Heart right ventricle (tissue), 16 donors: ENCODE measurements around the gene STARD5. TPM values are rescaled to one million over a fixed set of nuclear protein-coding genes. Genes with fewer than 3 reads are reported as not detected.

Experiments used
- ATAC-seq, 8 donors: fragments of 200-7000 bp; cut with Tn5 transposase; one replicate each; pipeline ENCODE4 v1.9.1; 2020; ENCODE audit warnings: mild to moderate bottlenecking in 8 of 8, moderate library complexity in 8 of 8, moderate number of reproducible peaks in 1 of 8
- DNase-seq, 2 donors: peaks; one replicate each; pipeline ENCODE4 v3.0.0-alpha.2; 2020
- H3K27ac ChIP-seq, 10 donors: fragments of 200-600 bp; sonication (generic) in 2 of 10; one replicate each; pipeline versions ENCODE4 v1.5.0 to v1.8.0; 2020 to 2022; ENCODE audit warnings: mild to moderate bottlenecking in 3 of 10
- H3K27me3 ChIP-seq, 7 donors: fragments of 200-600 bp; one replicate each; pipeline ENCODE4 v1.8.0; 2021 to 2022; ENCODE audit warnings: mild to moderate bottlenecking in 2 of 7
- H3K36me3 ChIP-seq, 9 donors: fragments of 200-600 bp; sonication (generic) in 1 of 9; one replicate each; pipeline versions ENCODE4 v1.5.0 to v1.8.0; 2020 to 2022; ENCODE audit warnings: mild to moderate bottlenecking in 2 of 9
- H3K4me1 ChIP-seq, 9 donors: fragments of 200-600 bp; sonication (generic) in 1 of 9; one replicate each; pipeline versions ENCODE4 v1.5.0 to v1.8.0; 2020 to 2022; ENCODE audit warnings: mild to moderate bottlenecking in 4 of 9
- H3K4me3 ChIP-seq, 10 donors: fragments of 200-600 bp; sonication (generic) in 2 of 10; one replicate each; pipeline versions ENCODE4 v1.5.0 to v1.8.0; 2020 to 2022; ENCODE audit warnings: mild to moderate bottlenecking in 7 of 10, moderate library complexity in 2 of 10
- H3K9me3 ChIP-seq, 11 donors: fragments of 200-600 bp in 10 of 11; sonication (generic) in 2 of 11; one replicate each; pipeline versions ENCODE4 v1.5.0 to v1.8.0; 2013 to 2022; ENCODE audit warnings: mild to moderate bottlenecking in 2 of 11, control low read depth in 1 of 11, moderate library complexity in 1 of 11
- CTCF ChIP-seq, 9 donors: fragments of 200-600 bp; sonication (generic) in 2 of 9; IDR thresholded peaks; one replicate each; pipeline versions ENCODE4 v1.5.0 to v1.8.0; 2021 to 2022; ENCODE audit warnings: antibody characterized with exemption in 9 of 9, mild to moderate bottlenecking in 5 of 9, moderate library complexity in 1 of 9
- WGBS, 2 donors: extraction: QIAGEN DNeasy Blood & Tissue Kit; methylation state at CpG; one replicate each; pipeline ENCODE4 v1.1.7; 2013; ENCODE audit warnings: inconsistent platforms in 1 of 2; 5-methylcytosine and 5-hydroxymethylcytosine counted together
- intact Hi-C, 10 donors: fragments of 100-400 bp; cut with DNase I; formaldehyde crosslinking; loops; one replicate each; pipeline versions ENCODE4 v1.11.1 to v1.14.2; 2022
- long read RNA-seq, 3 donors: library from polyadenylated mRNA; unstranded; transcript quantifications; one replicate each; pipeline ENCODE4 v2.0.0, GENCODE V29; 2020 to 2021
- polyA plus RNA-seq, 2 donors: library from polyadenylated mRNA; stranded (reverse); fragments of 200-250 nt; gene quantifications; one replicate each; pipeline ENCODE4 v1.2.3, GENCODE V29; 2013
- total RNA-seq, 10 donors: library from RNA; stranded (reverse); fragmentation: NEBNext Ultra II Directional in 3 of 10; extraction: Animal tissue kit (Norgen Biotek cat#: 25700) in 3 of 10; gene quantifications; one replicate each; pipeline versions ENCODE4 v1.2.1 to v1.2.4, GENCODE V29; 2021 to 2023
- donor health status: Arrhythmogenic right ventricular cardiomyopathy.
- donor health status: ischemic (EF 13 %, LVEDD 7.1; RV severe dilation, severe dysfunction).
- donor health status: healthy with polysubstance abuse.
- donor health status: DM: no; HTN: yes; CAD: no.
- donor health status: DM: no; HTN: no; CAD: no.
- donor health status: ischemic (EF 25% LVEDD 6.9; RV normal size, moderate dysfunction).
- donor health status: ischemic (EF 25% LVEDD 5.7; RV mildly dilated, moderate dysfunction).
- donor health status: healthy.
- donor health status: DM: yes; HTN: yes; CAD: no.
- donor health status: Ischemic cardiomyopathy.
- donor health status: ischemic (EF 35%, LVEDD 5.7; RV mildly dilated, moderate dysfunction).
- donor health status: nonischemic (EF 11% LVEDD 7.7; RV severe dilation, severe dysfunction).
- donor health status: DM: yes; HTN: yes; CAD: no.
- donor health status: PGD.
- donor health status: ischemic (EF 29% LVEDD 5.4; RV normal size, mild dysfunction).
- donor health status: nonischemic (EF 23%, LVEDD 6.1; RV moderate dilation, normal function).

STARD5 gene
- total RNA-seq (1 to 10 TPM in 6 of 10 donors, under 1 TPM in 4; 0.70 to 3.5 (median 1.2) TPM), polyA plus RNA-seq (1 to 10 TPM; 2.5 to 4.7 TPM)
- long read RNA-seq, donor 1: 0 reads
- long read RNA-seq, donor 2, partial matches to known transcripts: 1 of 2 reads
- long read RNA-seq, donor 2, other reads (novel, unspliced or antisense): 0 of 2 reads
- long read RNA-seq, donor 3: 0 reads

GRCh38 chr15:81323944-81324881 is at the start of gene STARD5:
STARD5 (minus strand) TSS chr15:81324141; CDS start chr15:81324099, 42 bp downstream.
- DNase-seq (peak; percentile 99), ATAC-seq (peak; percentile 100)
- intact Hi-C loops: loop anchor here in 1 of 10 donors (5.0 kb wide), 1 partner anchor 47 kb away; no protein-coding TSS in a partner anchor
- peak within 1 kb of the TSS in 9 of 10 donors; percentile 10 to 87 (median 64) for H3K27ac ChIP-seq
- TF ChIP-seq CTCF (IDR thresholded peaks at IDR 0.05): no peak
- WGBS, 2 donors: 1% methylated on average over 67 of the region's 67 CpGs
- no peaks in the 10 kb centered on the region for H3K9me3 ChIP-seq
- peak within 1 kb of the TSS; percentile 45 to 87 (median 76) for H3K4me3 ChIP-seq
- H3K36me3 ChIP-seq: peaks cover 0 to 23% (median 4%) of the 10 kb centered on the region in 9 donors
- peaks cover 3 to 38% (median 14%) of the 10 kb centered on the region in 9 donors for H3K4me1 ChIP-seq
- H3K27me3 ChIP-seq: no peaks in the 10 kb centered on the region

GRCh38 chr15:81373176-81373575 is 49.2 kb upstream of the STARD5 start:
- TF ChIP-seq CTCF (IDR thresholded peaks at IDR 0.05): no peak
- intact Hi-C loops: no loop called here
- no peak overlapping the region for H3K4me3 ChIP-seq

GRCh38 chr15:81372575-81372974 is 48.6 kb upstream of the STARD5 start:
- intact Hi-C loops: no loop called here

More at GRCh38 chr15:81373176-81373575, 49.2 kb upstream of the STARD5 start:
- peaks cover 0 to 4% (median 0%) of the 10 kb centered on the region in 7 donors for H3K27me3 ChIP-seq
- H3K27ac ChIP-seq: no peak overlapping the region
- ATAC-seq: no peak
- no peaks in the 10 kb centered on the region for H3K9me3 ChIP-seq
- no peak for DNase-seq
- H3K36me3 ChIP-seq: no peaks in the 10 kb centered on the region
- 52 to 70% methylated on average over 5 of the region's 5 CpGs for WGBS, 2 donors
- H3K4me1 ChIP-seq: peaks cover 0 to 3% (median 0%) of the 10 kb centered on the region in 9 donors

More at GRCh38 chr15:81372575-81372974, 48.6 kb upstream of the STARD5 start:
- Histone ChIP-seq H3K4me3 (no peak overlapping the region), H3K36me3 (no peaks in the 10 kb centered on the region), H3K27ac (no peak overlapping the region), H3K4me1 (no peaks in the 10 kb centered on the region), H3K9me3 (no peaks in the 10 kb centered on the region), H3K27me3 (peaks cover 0 to 4% (median 0%) of the 10 kb centered on the region in 7 donors)
- no peak for TF ChIP-seq CTCF (IDR thresholded peaks at IDR 0.05)
- ATAC-seq: no peak
- no peak for DNase-seq
- 71 to 87% methylated on average over 3 of the region's 3 CpGs for WGBS, 2 donors
